Tibial artery (tissue), 4 donors: ENCODE data around the gene SRGAP1.

Source experiments
- DNase-seq, 2 donors: peaks; one replicate each; pipeline ENCODE4 v3.0.0-alpha.2; 2019
- H3K27ac ChIP-seq, 2 donors: fragments of 200-600 bp; sonication (generic) in 1 of 2; 1 replicate in 1 of 2; 2 replicates in 1 of 2; pipeline ENCODE4 v1.5.1; 2018 to 2019; ENCODE audit warnings: mild to moderate bottlenecking in 1 of 2
- H3K27me3 ChIP-seq, 2 donors: fragments of 200-600 bp; sonication (generic) in 1 of 2; one replicate each; pipeline versions ENCODE4 v1.5.1 to v1.6.0; 2016 to 2019
- H3K36me3 ChIP-seq, 3 donors: fragments of 200-600 bp; sonication (generic) in 2 of 3; one replicate each; pipeline ENCODE4 v1.5.1; 2016 to 2019; ENCODE audit warnings: mild to moderate bottlenecking in 2 of 3
- H3K4me1 ChIP-seq, 4 donors: fragments of 200-600 bp; sonication (generic) in 2 of 4; 1 replicate in 3 of 4; 2 replicates in 1 of 4; pipeline ENCODE4 v1.5.1; 2016 to 2019
- H3K4me3 ChIP-seq, 2 donors: fragments of 200-600 bp; sonication (generic) in 1 of 2; 1 replicate in 1 of 2; 2 replicates in 1 of 2; pipeline ENCODE4 v1.5.1; 2018 to 2019; ENCODE audit warnings: mild to moderate bottlenecking in 2 of 2
- H3K9me3 ChIP-seq, 3 donors: fragments of 200-600 bp; sonication (generic) in 1 of 3; one replicate each; pipeline ENCODE4 v1.5.1; 2016 to 2019
- intact Hi-C: fragments of 100-400 bp; cut with DNase I; formaldehyde crosslinking; loops from one replicate; pipeline ENCODE4 v1.15.0; 2023; ENCODE audit warnings: low total_unique reads
- TF ChIP-seq, protein P1 (sequence below), 2 experiments: fragments of 200-600 bp in 1 of 2; fragments of 450-650 bp in 1 of 2; IDR thresholded peaks; one replicate each; pipeline ENCODE4 v1.5.1; 2017 to 2019; ENCODE audit warnings: antibody characterized with exemption in 2 of 2, mild to moderate bottlenecking in 1 of 2, moderate library complexity in 1 of 2

The SRGAP1 gene

DNA sequence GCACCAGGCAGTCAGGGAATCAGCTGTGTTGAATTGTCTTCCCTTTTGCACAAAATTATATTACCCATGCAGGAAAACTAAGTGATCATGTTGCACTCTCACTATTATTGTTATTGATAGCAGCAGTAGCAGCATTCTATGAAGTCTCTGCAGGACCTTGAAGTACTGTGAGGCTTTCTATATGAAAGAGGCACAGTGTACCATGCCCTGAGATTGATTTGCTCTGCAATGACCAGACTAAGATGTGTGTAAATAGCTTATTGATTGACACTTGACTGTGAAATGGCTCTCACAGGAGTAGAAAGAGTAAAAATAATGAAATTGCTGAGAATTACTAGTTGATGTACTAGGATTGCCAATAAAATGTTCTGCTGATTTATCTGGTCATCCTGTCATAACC is 277.7 kb downstream of the SRGAP1 start:
- Histone ChIP-seq H3K36me3 (peaks cover 0 to 6% (median 1%) of the 10 kb centered on the region in 3 donors), H3K4me1 (no peaks in the 10 kb centered on the region), H3K27me3 (no peaks in the 10 kb centered on the region), H3K4me3 (no peak overlapping the region), H3K27ac (no peak overlapping the region), H3K9me3 (no peaks in the 10 kb centered on the region)
- DNase-seq, result no peak
- TF ChIP-seq, protein P1, sequence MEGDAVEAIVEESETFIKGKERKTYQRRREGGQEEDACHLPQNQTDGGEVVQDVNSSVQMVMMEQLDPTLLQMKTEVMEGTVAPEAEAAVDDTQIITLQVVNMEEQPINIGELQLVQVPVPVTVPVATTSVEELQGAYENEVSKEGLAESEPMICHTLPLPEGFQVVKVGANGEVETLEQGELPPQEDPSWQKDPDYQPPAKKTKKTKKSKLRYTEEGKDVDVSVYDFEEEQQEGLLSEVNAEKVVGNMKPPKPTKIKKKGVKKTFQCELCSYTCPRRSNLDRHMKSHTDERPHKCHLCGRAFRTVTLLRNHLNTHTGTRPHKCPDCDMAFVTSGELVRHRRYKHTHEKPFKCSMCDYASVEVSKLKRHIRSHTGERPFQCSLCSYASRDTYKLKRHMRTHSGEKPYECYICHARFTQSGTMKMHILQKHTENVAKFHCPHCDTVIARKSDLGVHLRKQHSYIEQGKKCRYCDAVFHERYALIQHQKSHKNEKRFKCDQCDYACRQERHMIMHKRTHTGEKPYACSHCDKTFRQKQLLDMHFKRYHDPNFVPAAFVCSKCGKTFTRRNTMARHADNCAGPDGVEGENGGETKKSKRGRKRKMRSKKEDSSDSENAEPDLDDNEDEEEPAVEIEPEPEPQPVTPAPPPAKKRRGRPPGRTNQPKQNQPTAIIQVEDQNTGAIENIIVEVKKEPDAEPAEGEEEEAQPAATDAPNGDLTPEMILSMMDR (IDR thresholded peaks at IDR 0.05), result no peak
- intact Hi-C loops, result no loop called here

DNA sequence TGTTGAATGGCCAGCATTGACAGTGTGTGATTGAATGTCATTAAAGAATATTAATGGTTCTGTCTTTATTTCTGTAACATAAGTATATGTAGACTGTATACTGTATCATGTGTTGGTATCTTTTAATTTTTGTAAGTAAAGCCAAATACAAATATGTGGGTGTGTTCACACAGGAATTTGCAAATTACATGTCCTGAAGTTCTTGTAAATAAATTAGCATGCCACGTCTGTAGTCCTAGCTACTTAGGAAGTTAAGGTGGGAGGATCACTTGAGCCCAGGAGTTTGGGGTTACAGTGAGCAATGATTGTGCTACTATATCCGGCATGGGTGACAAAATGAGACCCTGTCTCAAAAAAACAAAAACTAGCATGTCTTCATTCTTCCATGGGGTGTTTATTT is 278.5 kb downstream of the SRGAP1 start:
- H3K9me3 ChIP-seq, result no peaks in the 10 kb centered on the region
- no peaks in the 10 kb centered on the region for H3K27me3 ChIP-seq
- DNase-seq, result no peak
- H3K36me3 ChIP-seq, result peaks cover 7 to 11% (median 9%) of the 10 kb centered on the region in 3 donors
- TF ChIP-seq, protein P1 (IDR thresholded peaks at IDR 0.05), result no peak
- intact Hi-C loops, result no loop called here
- no peaks in the 10 kb centered on the region for H3K4me1 ChIP-seq
- no peak overlapping the region for H3K4me3 ChIP-seq
- H3K27ac ChIP-seq, result no peak overlapping the region

DNA sequence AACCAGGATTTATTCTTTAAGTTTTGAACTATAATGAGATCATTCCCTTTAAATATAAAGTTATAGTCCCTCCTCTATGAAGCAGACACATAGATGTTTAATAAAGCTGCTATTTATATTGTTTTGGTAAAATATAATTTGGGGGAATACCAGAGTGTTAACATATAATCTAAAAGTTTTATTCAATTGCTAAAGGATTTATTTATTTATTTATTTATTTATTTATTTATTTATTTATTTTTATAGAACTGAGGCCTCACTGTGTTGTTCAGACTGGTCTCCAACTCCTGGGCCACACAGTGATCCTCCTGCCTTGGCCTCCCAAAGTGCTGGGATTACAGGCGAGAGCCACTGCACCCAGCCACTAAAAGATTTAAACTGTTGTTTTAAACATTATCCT is 278.9 kb downstream of the SRGAP1 start:
- Histone ChIP-seq H3K4me3 (no peak overlapping the region), H3K36me3 (peaks cover 11 to 16% (median 14%) of the 10 kb centered on the region in 3 donors), H3K9me3 (no peaks in the 10 kb centered on the region), H3K27me3 (no peaks in the 10 kb centered on the region), H3K4me1 (no peaks in the 10 kb centered on the region), H3K27ac (no peak overlapping the region)
- intact Hi-C loops, result no loop called here
- TF ChIP-seq, protein P1 (IDR thresholded peaks at IDR 0.05), result no peak
- DNase-seq, result no peak

DNA sequence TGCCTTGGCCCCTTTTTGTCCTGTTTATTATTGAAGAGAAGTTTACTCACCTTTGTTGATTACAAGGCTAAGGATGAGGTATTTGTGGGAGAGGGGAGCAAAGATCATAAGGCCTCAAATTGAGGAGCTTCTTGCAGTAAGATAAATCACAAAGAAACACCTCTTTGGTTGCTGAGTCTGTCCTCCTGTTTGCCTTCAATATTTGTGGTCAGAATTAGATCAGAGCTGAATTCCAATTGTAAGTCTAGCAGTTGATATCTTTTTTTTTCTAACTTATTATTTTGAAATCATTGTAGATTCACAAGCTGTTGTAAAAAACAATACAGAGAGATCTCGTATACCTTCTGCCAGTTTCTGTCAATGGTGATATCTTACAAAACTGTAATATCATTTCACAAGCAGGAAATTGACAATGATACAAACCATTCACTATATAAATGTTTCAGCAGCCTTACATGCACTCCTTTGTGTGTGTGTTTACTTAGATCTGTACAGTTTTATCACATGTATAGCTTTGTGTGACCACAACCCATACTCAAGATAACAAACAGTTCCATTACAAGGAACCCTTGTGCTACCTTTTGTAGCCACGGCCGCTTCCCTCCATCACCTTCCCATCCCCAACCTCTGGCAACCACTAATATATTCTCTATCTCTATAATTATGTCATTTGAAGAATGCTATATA is 280.2 kb downstream of the SRGAP1 start:
- no peaks in the 10 kb centered on the region for H3K4me1 ChIP-seq
- H3K4me3 ChIP-seq, result no peak overlapping the region
- H3K36me3 ChIP-seq, result peaks cover 21 to 28% (median 22%) of the 10 kb centered on the region in 3 donors
- no peaks in the 10 kb centered on the region for H3K9me3 ChIP-seq
- TF ChIP-seq, protein P1 (IDR thresholded peaks at IDR 0.05), result no peak
- intact Hi-C loops, result no loop called here
- no peak overlapping the region for H3K27ac ChIP-seq
- no peaks in the 10 kb centered on the region for H3K27me3 ChIP-seq
- DNase-seq, result no peak

DNA sequence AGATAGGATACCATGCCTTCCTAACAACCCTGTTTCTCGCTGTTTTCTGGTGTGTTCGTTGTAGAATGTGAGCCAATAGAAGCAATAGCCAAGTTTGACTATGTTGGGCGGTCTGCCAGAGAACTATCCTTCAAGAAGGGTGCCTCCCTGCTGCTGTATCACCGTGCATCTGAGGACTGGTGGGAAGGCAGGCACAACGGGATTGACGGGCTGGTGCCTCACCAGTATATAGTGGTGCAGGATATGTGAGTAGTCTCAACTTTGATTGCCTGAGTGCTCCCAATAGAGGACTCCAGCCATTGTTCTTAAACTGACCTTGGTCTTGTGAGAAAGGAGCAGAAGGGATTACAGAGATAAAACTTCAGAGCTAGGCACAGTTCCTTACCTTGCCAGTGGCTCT is 281.4 kb downstream of the SRGAP1 start:
- no peak overlapping the region for H3K27ac ChIP-seq
- H3K4me3 ChIP-seq, result no peak overlapping the region
- H3K27me3 ChIP-seq, result no peaks in the 10 kb centered on the region
- H3K4me1 ChIP-seq, result no peaks in the 10 kb centered on the region
- intact Hi-C loops, result no loop called here
- TF ChIP-seq, protein P1 (IDR thresholded peaks at IDR 0.05), result no peak
- H3K36me3 ChIP-seq, result peaks cover 34 to 41% (median 34%) of the 10 kb centered on the region in 3 donors
- DNase-seq, result no peak
- no peaks in the 10 kb centered on the region for H3K9me3 ChIP-seq
